K562 (cell line): Measurements from ENCODE around the gene ARMC7. TPM values are rescaled to one million over a fixed set of nuclear protein-coding genes. Genes with fewer than 3 reads are reported as not detected.
A peak's percentile ranks its signal among the peaks of the same experiment; 100 is the strongest.

Experiments
- ARID1B ChIP-seq: fragments of 450-650 bp; IDR thresholded peaks from 2 replicates; pipeline ENCODE4 v1.6.1; 2016; ENCODE audit warnings: antibody characterized with exemption, mild to moderate bottlenecking, inconsistent platforms
- ARID3B ChIP-seq: fragments of 250-450 bp; sonication (Bioruptor Pico); IDR thresholded peaks from 2 replicates; pipeline ENCODE4 v1.4.0; 2020; ENCODE audit warnings: borderline replicate concordance
- CBX5 ChIP-seq: IDR thresholded peaks from 2 replicates; pipeline ENCODE4 v1.6.1; 2014; ENCODE audit warnings: low read depth, borderline replicate concordance
- DIDO1 ChIP-seq: fragments of 450-650 bp; IDR thresholded peaks from 2 replicates; pipeline ENCODE4 v1.6.1; 2016; ENCODE audit warnings: low read depth, missing biosample characterization, missing genetic modification characterization
- GTF2A2 ChIP-seq: IDR thresholded peaks from 2 replicates; pipeline ENCODE4 v1.6.1; 2016; ENCODE audit warnings: mild to moderate bottlenecking, missing genetic modification characterization, missing compliant biosample characterization
- GTF2E2 ChIP-seq: fragments of 200-800 bp; sonication (Bioruptor generic); IDR thresholded peaks from 2 replicates; pipeline ENCODE4 v1.6.1; 2016; ENCODE audit warnings: missing genetic modification characterization, missing compliant biosample characterization
- HDAC1 ChIP-seq, 2 experiments: fragments of 450-650 bp; IDR thresholded peaks; 2 replicates each; pipeline ENCODE4 v1.6.1; 2016 to 2017; ENCODE audit warnings: inconsistent platforms in 1 of 2, mild to moderate bottlenecking in 1 of 2, moderate library complexity in 1 of 2
- MITF ChIP-seq: IDR thresholded peaks from 2 replicates; pipeline ENCODE4 v1.6.1; 2014; ENCODE audit warnings: antibody characterized with exemption
- NFATC3 ChIP-seq: fragments of 450-650 bp; IDR thresholded peaks from 2 replicates; pipeline ENCODE4 v1.6.1; 2017; ENCODE audit warnings: mild to moderate bottlenecking
- NR0B1 ChIP-seq: fragments of 450-650 bp; IDR thresholded peaks from one replicate; pipeline ENCODE4 v1.6.1; 2018; ENCODE audit warnings: mild to moderate bottlenecking, moderate library complexity; ENCODE audit not compliant: partially characterized antibody
- NR2F6 ChIP-seq: fragments of 450-650 bp; formaldehyde crosslinking; IDR thresholded peaks from 2 replicates; pipeline ENCODE4 v1.4.0; 2020; ENCODE audit warnings: mild to moderate bottlenecking
- PPARD ChIP-seq: fragments of 250-450 bp; sonication (Bioruptor Pico); IDR thresholded peaks from 2 replicates; pipeline ENCODE4 v1.8.0; 2022; ENCODE audit warnings: inconsistent platforms, mild to moderate bottlenecking, moderate library complexity
- RB1 ChIP-seq: fragments of 450-650 bp; IDR thresholded peaks from 2 replicates; pipeline ENCODE4 v1.6.1; 2017; ENCODE audit warnings: low read depth, mild to moderate bottlenecking
- SIX5 ChIP-seq, 2 experiments: IDR thresholded peaks; 2 replicates each; pipeline ENCODE4 v1.6.1; 2011; ENCODE audit warnings: low read length in 2 of 2, borderline replicate concordance in 1 of 2, low read depth in 1 of 2, mild to moderate bottlenecking in 1 of 2, moderate library complexity in 1 of 2; ENCODE audit not compliant: insufficient read depth in 1 of 2
- SLC30A9 ChIP-seq: fragments of 250-450 bp; sonication (Bioruptor Pico); IDR thresholded peaks from 2 replicates; pipeline ENCODE4 v1.8.0; 2022; ENCODE audit warnings: mild to moderate bottlenecking, moderate library complexity
- STAT5A ChIP-seq: IDR thresholded peaks from 2 replicates; pipeline ENCODE4 v1.6.1; 2012; ENCODE audit warnings: low read length, inconsistent platforms, borderline replicate concordance
- TAF9B ChIP-seq: fragments of 450-650 bp; IDR thresholded peaks from 2 replicates; pipeline ENCODE4 v1.6.1; 2018; ENCODE audit warnings: mild to moderate bottlenecking; ENCODE audit not compliant: partially characterized antibody
- THAP7 ChIP-seq: fragments of 250-450 bp; sonication (Bioruptor Pico); IDR thresholded peaks from 2 replicates; pipeline ENCODE4 v1.5.0; 2021
- ZC3H8 ChIP-seq: fragments of 450-650 bp; IDR thresholded peaks from 2 replicates; pipeline ENCODE4 v1.6.1; 2017
- ZNF134 ChIP-seq: fragments of 250-450 bp; sonication (Bioruptor Pico); conservative IDR thresholded peaks from 2 replicates; pipeline ENCODE4 v1.4.0; 2020
- ZNF551 ChIP-seq: fragments of 250-450 bp; sonication (Bioruptor Pico); IDR thresholded peaks from 2 replicates; pipeline ENCODE4 v1.5.0; 2021; ENCODE audit warnings: mild to moderate bottlenecking, moderate library complexity
- ZNF561 ChIP-seq: fragments of 450-650 bp; formaldehyde crosslinking; conservative IDR thresholded peaks from 2 replicates; pipeline ENCODE4 v1.4.0; 2020; ENCODE audit warnings: mild to moderate bottlenecking, moderate library complexity
- ZNF639 ChIP-seq, 2 experiments: fragments of 200-800 bp in 1 of 2; sonication (Bioruptor generic) in 1 of 2; sonication (generic) in 1 of 2; formaldehyde crosslinking in 1 of 2; IDR thresholded peaks in 1 of 2; conservative IDR thresholded peaks in 1 of 2; 2 replicates each; pipeline versions ENCODE4 v1.5.0 to v1.6.1; 2016 to 2020; ENCODE audit warnings: missing compliant biosample characterization in 1 of 2, missing genetic modification characterization in 1 of 2, missing genetic modification reagents in 1 of 2
- polyA plus RNA-seq, 8 experiments: library from polyadenylated mRNA; depleted of rRNA in 4 of 8; stranded (reverse) in 5 of 8; unstranded in 3 of 8; fragments of >200 nt; fragmentation: Nextera tagmentation in 2 of 8; fragmentation: Illumina TruSeq in 1 of 8; extraction: Ambion mirVana in 2 of 8; extraction: Trizol in 1 of 8; gene quantifications; 2 replicates each; pipeline versions ENCODE4 v1.2.1 to v1.2.3, GENCODE V29; 2011 to 2014; ENCODE audit warnings: inconsistent platforms in 1 of 8, missing spikeins in 1 of 8
- total RNA-seq, 7 experiments: library from RNA; depleted of rRNA in 6 of 7; stranded (reverse); fragments of >200 nt in 6 of 7; fragmentation: Illumina TruSeq in 2 of 7; extraction: Trizol in 2 of 7; gene quantifications; 2 replicates each; pipeline versions ENCODE4 v1.2.1 to v1.2.3, GENCODE V29; 2011 to 2021; ENCODE audit warnings: low replicate concordance in 1 of 7

ARMC7 gene
- total and polyA plus RNA-seq, 9 of the 15 experiments (the other 6 are each of a cell fraction or from before 2014, with no cell fraction given): 1.4 to 15.2 (median 5.9) TPM

GRCh38 chr17:75096082-75096625 lies 13.6 kb upstream of the ARMC7 start (continued):
- TF ChIP-seq NR0B1 (no peak), THAP7 (CRISPR knock-in tag) (no peak), RB1 (peak; percentile 56; the same call in 1 of the 2 replicates), GTF2E2 (tag) (no peak), SIX5 (IDR thresholded peaks at IDR 0.05; ENCODE audit: borderline replicate concordance in 1 of 2, insufficient read depth in 1 of 2, low read depth in 1 of 2, low read length in 2 of 2) (no peak), NFATC3 (no peak), STAT5A (peak; percentile 53), ZNF134 (no peak), MITF (peak; percentile 51; the same call in 1 of the 2 replicates), NR2F6 (no peak), TAF9B (no peak), PPARD (no peak), ZNF551 (no peak), DIDO1 (tag) (no peak), ZNF561 (no peak), SLC30A9 (CRISPR knock-in tag) (no peak), ZNF639 (CRISPR knock-in tag; conservative IDR thresholded peaks at IDR 0.05 in 1 of 2, IDR thresholded peaks at IDR 0.05 in 1 of 2) (no peak), HDAC1 (IDR thresholded peaks at IDR 0.05) (0 out of 4 replicates have a peak, but pooled peaks of 1 of the 2 experiments have one; percentile 64), CBX5 (0 out of 2 replicates have a peak, but pooled peaks have one; percentile 64), GTF2A2 (tag) (no peak), ZC3H8 (no peak), ARID3B (CRISPR knock-in tag) (no peak), ARID1B (peak; percentile 78)
